ENCODE results near the gene POLK.

Gene POLK

GRCh38 chr5:75640395-75640794 is 128.7 kb downstream of the POLK start:
- in situ Hi-C loops (cut with HindIII; ENCODE audit: low sequenced_read_pairs): no loop called here

GRCh38 chr5:75640826-75641225 is 129.1 kb downstream of the POLK start:
- in situ Hi-C loops (cut with HindIII; ENCODE audit: low sequenced_read_pairs): no loop called here

GRCh38 chr5:75648712-75649111 is 137.0 kb downstream of the POLK start:
- in situ Hi-C loops (cut with HindIII; ENCODE audit: low sequenced_read_pairs): no loop called here
